Activated gamma-delta T cell (primary cell): Measurements from ENCODE around the gene STYXL1.
"Not testable (repeated sequence)": the region's sequence is repeated elsewhere in the genome, so short reads cannot be mapped to it uniquely, and the experiment has no call there.

Experiments
- DNase-seq: peaks from one replicate; lab custom pipeline; 2025; lab: John Stamatoyannopoulos, UW
- total RNA-seq, 2 donors: gene quantifications; one replicate each; lab custom pipeline; 2026; lab: John Stamatoyannopoulos, UW

The STYXL1 gene
- total RNA-seq, result 11.8 to 12.9 reads per million in 2 donors

GRCh38 chr7:76047811-76048667, at the start of gene STYXL1, which contains the start of gene MDH2:
STYXL1 (minus strand) TSS chr7:76048000; CDS start chr7:76030523, 17,477 bp downstream.
MDH2 (plus strand) TSS chr7:76048106; CDS start chr7:76048161, 55 bp downstream.
- peak; percentile 78 for DNase-seq

- no peak for DNase-seq
Measured at GRCh38 chr7:76095908-76096307, 48.1 kb upstream of the STYXL1 start.

- DNase-seq, result not testable (repeated sequence)
Measured at GRCh38 chr7:76094326-76094725, 46.5 kb upstream of the STYXL1 start.

- not testable (repeated sequence) for DNase-seq
Measured at GRCh38 chr7:76093531-76093930, 45.7 kb upstream of the STYXL1 start.

- no peak for DNase-seq
Measured at GRCh38 chr7:76091506-76091905, 43.7 kb upstream of the STYXL1 start.

GRCh38 chr7:76089865-76090475, 42.2 kb upstream of the STYXL1 start:
- no peak for DNase-seq

GRCh38 chr7:76087362-76087791, 39.6 kb upstream of the STYXL1 start:
- DNase-seq, result not testable (repeated sequence)

GRCh38 chr7:76086070-76086469, 38.3 kb upstream of the STYXL1 start:
- DNase-seq, result no peak

- DNase-seq, result not testable (repeated sequence)
Measured at GRCh38 chr7:76084115-76084514, 36.3 kb upstream of the STYXL1 start.

GRCh38 chr7:76080204-76080603, 32.4 kb upstream of the STYXL1 start:
- no peak for DNase-seq

- DNase-seq, result no peak
Measured at GRCh38 chr7:76077435-76077834, 29.6 kb upstream of the STYXL1 start.

- DNase-seq, result no peak
Measured at GRCh38 chr7:76076995-76077394, 29.2 kb upstream of the STYXL1 start.

- no peak for DNase-seq
Measured at GRCh38 chr7:76074972-76075370, 27.2 kb upstream of the STYXL1 start.

- no peak for DNase-seq
Measured at GRCh38 chr7:76074306-76074971, 26.6 kb upstream of the STYXL1 start.

- DNase-seq, result no peak
Measured at GRCh38 chr7:76073335-76073990, 25.7 kb upstream of the STYXL1 start.

GRCh38 chr7:76072243-76073148, 24.7 kb upstream of the STYXL1 start:
- no peak for DNase-seq

GRCh38 chr7:76071316-76072242, 23.8 kb upstream of the STYXL1 start:
- no peak for DNase-seq

GRCh38 chr7:76069238-76069638, 21.4 kb upstream of the STYXL1 start:
- no peak for DNase-seq

- DNase-seq, result no peak
Measured at GRCh38 chr7:76066716-76067503, 19.1 kb upstream of the STYXL1 start.
